ENCODE data around the gene GAB4. TPM values are rescaled to one million over a fixed set of nuclear protein-coding genes. Genes with fewer than 3 reads are reported as not detected.

Gene GAB4
- total and polyA plus RNA-seq, 10 of the 15 experiments (the other 5 are each of a cell fraction or from before 2014, with no cell fraction given): not detected

DNA sequence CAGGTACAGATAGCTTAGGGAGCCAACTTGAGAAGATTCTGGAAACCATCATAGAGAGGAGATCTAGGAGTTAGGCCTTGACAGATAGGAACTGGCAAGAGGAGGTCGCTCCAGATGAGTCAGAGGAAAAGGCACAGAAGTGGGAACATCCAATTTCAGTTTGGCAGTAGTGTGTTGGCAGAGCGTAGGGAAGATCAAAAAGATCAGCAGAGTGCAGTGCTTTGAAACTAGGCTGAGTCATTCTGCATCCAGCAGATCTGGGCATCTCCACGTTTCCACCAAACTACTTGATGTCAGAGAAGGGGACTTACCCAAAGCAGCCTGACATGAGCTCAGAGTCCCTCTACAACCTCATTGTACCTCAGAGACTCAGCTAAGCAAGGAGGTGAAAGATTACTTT, 58.5 kb downstream of the GAB4 start (continued):
- TF ChIP-seq, protein P1, sequence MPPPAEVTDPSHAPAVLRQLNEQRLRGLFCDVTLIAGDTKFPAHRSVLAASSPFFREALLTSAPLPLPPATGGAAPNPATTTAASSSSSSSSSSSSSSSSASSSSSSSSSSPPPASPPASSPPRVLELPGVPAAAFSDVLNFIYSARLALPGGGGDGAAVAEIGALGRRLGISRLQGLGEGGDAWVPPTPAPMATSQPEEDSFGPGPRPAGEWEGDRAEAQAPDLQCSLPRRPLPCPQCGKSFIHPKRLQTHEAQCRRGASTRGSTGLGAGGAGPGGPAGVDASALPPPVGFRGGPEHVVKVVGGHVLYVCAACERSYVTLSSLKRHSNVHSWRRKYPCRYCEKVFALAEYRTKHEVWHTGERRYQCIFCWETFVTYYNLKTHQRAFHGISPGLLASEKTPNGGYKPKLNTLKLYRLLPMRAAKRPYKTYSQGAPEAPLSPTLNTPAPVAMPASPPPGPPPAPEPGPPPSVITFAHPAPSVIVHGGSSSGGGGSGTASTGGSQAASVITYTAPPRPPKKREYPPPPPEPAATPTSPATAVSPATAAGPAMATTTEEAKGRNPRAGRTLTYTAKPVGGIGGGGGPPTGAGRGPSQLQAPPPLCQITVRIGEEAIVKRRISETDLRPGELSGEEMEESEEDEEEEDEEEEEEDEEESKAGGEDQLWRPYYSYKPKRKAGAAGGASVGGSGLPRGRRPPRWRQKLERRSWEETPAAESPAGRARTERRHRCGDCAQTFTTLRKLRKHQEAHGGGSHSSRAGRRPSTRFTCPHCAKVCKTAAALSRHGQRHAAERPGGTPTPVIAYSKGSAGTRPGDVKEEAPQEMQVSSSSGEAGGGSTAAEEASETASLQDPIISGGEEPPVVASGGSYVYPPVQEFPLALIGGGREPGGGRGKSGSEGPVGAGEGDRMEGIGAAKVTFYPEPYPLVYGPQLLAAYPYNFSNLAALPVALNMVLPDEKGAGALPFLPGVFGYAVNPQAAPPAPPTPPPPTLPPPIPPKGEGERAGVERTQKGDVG (CRISPR knock-in tag; IDR thresholded peaks at IDR 0.05): no peak

DNA sequence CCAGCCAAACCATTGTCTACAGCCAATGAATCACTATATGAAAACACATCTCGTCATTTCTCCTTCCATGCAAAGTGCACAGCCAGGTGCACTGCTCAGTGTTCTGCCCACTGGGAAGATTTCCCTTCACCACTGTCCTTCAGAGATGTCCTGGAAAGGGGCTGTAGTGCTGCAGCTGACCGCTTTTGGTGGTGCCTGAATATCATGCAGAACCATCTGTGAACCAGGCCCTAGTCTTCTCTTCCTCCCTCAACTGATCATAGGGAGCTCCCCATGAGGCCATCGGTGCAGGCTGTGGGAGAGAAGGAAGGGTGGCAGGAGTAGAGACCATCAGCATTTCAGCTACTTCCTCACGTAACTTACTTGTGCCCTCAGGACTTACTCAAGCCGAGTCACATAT, 70.2 kb downstream of the GAB4 start:
- H3K36me3 ChIP-seq (ENCODE audit: control insufficient read depth in 2 of 2, insufficient read depth in 2 of 2, low read length in 1 of 2): no peaks in the 10 kb centered on the region
- 44% methylated on average over 5 of the region's 5 CpGs for WGBS (ENCODE audit: insufficient coverage, insufficient replicate concordance, low lambda C conversion rate, missing lambda C conversion rate)
- no peaks in the 10 kb centered on the region for H3K27me3 ChIP-seq (replicated peaks in 1 of 2; ENCODE audit: control insufficient read depth in 2 of 2, insufficient read depth in 2 of 2, low read length in 1 of 2)
- H3K27ac ChIP-seq (ENCODE audit: control insufficient read depth, insufficient read depth): no peak overlapping the region
- POLR2A ChIA-PET: no interaction called here
- ATAC-seq (no peak), DNase-seq (ENCODE audit: low read depth, low spot score) (no peak), FAIRE-seq (no peak)
- no peaks in the 10 kb centered on the region for H4K20me1 ChIP-seq (ENCODE audit: control insufficient read depth, insufficient read depth)
- no peaks in the 10 kb centered on the region for H3K79me2 ChIP-seq (ENCODE audit: control insufficient read depth, insufficient read depth, low read length)
- CTCF ChIA-PET: no interaction called here
- H2AFZ ChIP-seq (ENCODE audit: control insufficient read depth, low read depth, low read length): no peak overlapping the region
- no peak overlapping the region for H3K4me2 ChIP-seq (ENCODE audit: control insufficient read depth, insufficient read depth)
- H3K9me3 ChIP-seq (replicated peaks; ENCODE audit: control insufficient read depth, insufficient read depth, low read length): no peaks in the 10 kb centered on the region
- H3K4me1 ChIP-seq (ENCODE audit: control insufficient read depth, insufficient read depth, low read length): no peaks in the 10 kb centered on the region
- in situ Hi-C loops (cut with MboI): loop anchor here (5.0 kb wide), 1 partner anchor 34 kb away; no protein-coding TSS in a partner anchor
- intact Hi-C loops (cut with micrococcal nuclease; ENCODE audit: unreplicated experiment): no loop called here
- H3K4me3 ChIP-seq: no peak overlapping the region
- no peak overlapping the region for H3K9ac ChIP-seq (ENCODE audit: control insufficient read depth, insufficient read depth, low read length)
- BruUV-seq (replicated peaks): no TSS peak
- RAD21 ChIA-PET (ENCODE audit: unreplicated experiment): interaction anchor here (0.6 kb wide), 1 partner anchor 228 kb away, joined by 5 read pairs; no protein-coding TSS in a partner anchor
- SMC1A ChIA-PET (ENCODE audit: uncharacterized antibody, unreplicated experiment): no interaction called here
- no peak for TF ChIP-seq LARP7 (IDR thresholded peaks at IDR 0.05)
- TF ChIP-seq, protein P2, sequence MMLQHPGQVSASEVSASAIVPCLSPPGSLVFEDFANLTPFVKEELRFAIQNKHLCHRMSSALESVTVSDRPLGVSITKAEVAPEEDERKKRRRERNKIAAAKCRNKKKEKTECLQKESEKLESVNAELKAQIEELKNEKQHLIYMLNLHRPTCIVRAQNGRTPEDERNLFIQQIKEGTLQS (IDR thresholded peaks at IDR 0.05; ENCODE audit: borderline replicate concordance, extremely low read depth, low read depth, low read length): no peak
- TF ChIP-seq, protein P3, sequence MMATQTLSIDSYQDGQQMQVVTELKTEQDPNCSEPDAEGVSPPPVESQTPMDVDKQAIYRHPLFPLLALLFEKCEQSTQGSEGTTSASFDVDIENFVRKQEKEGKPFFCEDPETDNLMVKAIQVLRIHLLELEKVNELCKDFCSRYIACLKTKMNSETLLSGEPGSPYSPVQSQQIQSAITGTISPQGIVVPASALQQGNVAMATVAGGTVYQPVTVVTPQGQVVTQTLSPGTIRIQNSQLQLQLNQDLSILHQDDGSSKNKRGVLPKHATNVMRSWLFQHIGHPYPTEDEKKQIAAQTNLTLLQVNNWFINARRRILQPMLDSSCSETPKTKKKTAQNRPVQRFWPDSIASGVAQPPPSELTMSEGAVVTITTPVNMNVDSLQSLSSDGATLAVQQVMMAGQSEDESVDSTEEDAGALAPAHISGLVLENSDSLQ (IDR thresholded peaks at IDR 0.05): no peak
- TF ChIP-seq, protein P4, sequence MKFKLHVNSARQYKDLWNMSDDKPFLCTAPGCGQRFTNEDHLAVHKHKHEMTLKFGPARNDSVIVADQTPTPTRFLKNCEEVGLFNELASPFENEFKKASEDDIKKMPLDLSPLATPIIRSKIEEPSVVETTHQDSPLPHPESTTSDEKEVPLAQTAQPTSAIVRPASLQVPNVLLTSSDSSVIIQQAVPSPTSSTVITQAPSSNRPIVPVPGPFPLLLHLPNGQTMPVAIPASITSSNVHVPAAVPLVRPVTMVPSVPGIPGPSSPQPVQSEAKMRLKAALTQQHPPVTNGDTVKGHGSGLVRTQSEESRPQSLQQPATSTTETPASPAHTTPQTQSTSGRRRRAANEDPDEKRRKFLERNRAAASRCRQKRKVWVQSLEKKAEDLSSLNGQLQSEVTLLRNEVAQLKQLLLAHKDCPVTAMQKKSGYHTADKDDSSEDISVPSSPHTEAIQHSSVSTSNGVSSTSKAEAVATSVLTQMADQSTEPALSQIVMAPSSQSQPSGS (IDR thresholded peaks at IDR 0.05; ENCODE audit: low read length): no peak
- TF ChIP-seq TBL1XR1 (IDR thresholded peaks at IDR 0.05; ENCODE audit: low read depth, low read length): no peak
- no peak for TF ChIP-seq CBX5 (IDR thresholded peaks at IDR 0.05; ENCODE audit: low read depth)
- no peak for TF ChIP-seq ATF7 (IDR thresholded peaks at IDR 0.05; ENCODE audit: low read depth)
- TF ChIP-seq NR2C2 (IDR thresholded peaks at IDR 0.05; ENCODE audit: borderline replicate concordance, control insufficient read depth, insufficient read length, low read depth): no peak
- TF ChIP-seq WRNIP1 (IDR thresholded peaks at IDR 0.05; ENCODE audit: borderline replicate concordance, low read depth, low read length): no peak
- no peak for TF ChIP-seq RFX5 (IDR thresholded peaks at IDR 0.05; ENCODE audit: low read depth, low read length)
- no peak for TF ChIP-seq RBBP5 (conservative IDR thresholded peaks at IDR 0.05)
- TF ChIP-seq, protein P5, sequence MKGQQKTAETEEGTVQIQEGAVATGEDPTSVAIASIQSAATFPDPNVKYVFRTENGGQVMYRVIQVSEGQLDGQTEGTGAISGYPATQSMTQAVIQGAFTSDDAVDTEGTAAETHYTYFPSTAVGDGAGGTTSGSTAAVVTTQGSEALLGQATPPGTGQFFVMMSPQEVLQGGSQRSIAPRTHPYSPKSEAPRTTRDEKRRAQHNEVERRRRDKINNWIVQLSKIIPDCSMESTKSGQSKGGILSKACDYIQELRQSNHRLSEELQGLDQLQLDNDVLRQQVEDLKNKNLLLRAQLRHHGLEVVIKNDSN (IDR thresholded peaks at IDR 0.05; ENCODE audit: borderline replicate concordance, extremely low read length, insufficient read depth, low read depth, low read length): no peak
- TF ChIP-seq, protein P6, sequence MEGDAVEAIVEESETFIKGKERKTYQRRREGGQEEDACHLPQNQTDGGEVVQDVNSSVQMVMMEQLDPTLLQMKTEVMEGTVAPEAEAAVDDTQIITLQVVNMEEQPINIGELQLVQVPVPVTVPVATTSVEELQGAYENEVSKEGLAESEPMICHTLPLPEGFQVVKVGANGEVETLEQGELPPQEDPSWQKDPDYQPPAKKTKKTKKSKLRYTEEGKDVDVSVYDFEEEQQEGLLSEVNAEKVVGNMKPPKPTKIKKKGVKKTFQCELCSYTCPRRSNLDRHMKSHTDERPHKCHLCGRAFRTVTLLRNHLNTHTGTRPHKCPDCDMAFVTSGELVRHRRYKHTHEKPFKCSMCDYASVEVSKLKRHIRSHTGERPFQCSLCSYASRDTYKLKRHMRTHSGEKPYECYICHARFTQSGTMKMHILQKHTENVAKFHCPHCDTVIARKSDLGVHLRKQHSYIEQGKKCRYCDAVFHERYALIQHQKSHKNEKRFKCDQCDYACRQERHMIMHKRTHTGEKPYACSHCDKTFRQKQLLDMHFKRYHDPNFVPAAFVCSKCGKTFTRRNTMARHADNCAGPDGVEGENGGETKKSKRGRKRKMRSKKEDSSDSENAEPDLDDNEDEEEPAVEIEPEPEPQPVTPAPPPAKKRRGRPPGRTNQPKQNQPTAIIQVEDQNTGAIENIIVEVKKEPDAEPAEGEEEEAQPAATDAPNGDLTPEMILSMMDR (IDR thresholded peaks at IDR 0.05 in 2 of 3, conservative IDR thresholded peaks at IDR 0.05 in 1 of 3; ENCODE audit: control insufficient read depth in 2 of 3, extremely low read depth in 1 of 3, insufficient read depth in 1 of 3, low read depth in 3 of 3, low read length in 3 of 3): no peak
